Activated CD4-positive, alpha-beta memory T cell treated with anti-CD3 and anti-CD28 coated beads for 36 hours (primary cell): ENCODE data around the gene NUP210L. TPM values are rescaled to one million over a fixed set of nuclear protein-coding genes. Genes with fewer than 3 reads are reported as not detected.
A peak's percentile ranks its signal among the peaks of the same experiment; 100 is the strongest.
"Not testable (repeated sequence)": the region's sequence is repeated elsewhere in the genome, so short reads cannot be mapped to it uniquely, and the experiment has no call there.

Experiments
- CTCF ChIA-PET: fragments of 350-600 bp; sonication (Branson Sonifier 250); formaldehyde crosslinking; loops from one replicate; lab custom pipeline; 2021; ENCODE audit warnings: antibody characterized with exemption, inconsistent platforms; lab: Charles Lee
- POLR2A ChIA-PET: fragments of 350-600 bp; sonication (Branson Sonifier 250); formaldehyde crosslinking; loops from one replicate; lab custom pipeline; 2021; ENCODE audit warnings: antibody characterized with exemption; lab: Charles Lee
- DNase-seq: peaks from one replicate; pipeline ENCODE4 v3.0.0-alpha.2; 2020
- H3K27ac Mint-ChIP-seq: one replicate; pipeline ENCODE4 v1.8.0; 2021; ENCODE audit warnings: mixed read lengths
- H3K27me3 Mint-ChIP-seq: one replicate; pipeline ENCODE4 v1.8.0; 2021; ENCODE audit warnings: mixed read lengths
- H3K36me3 Mint-ChIP-seq: one replicate; pipeline ENCODE4 v1.8.0; 2021; ENCODE audit warnings: mixed read lengths
- H3K4me1 Mint-ChIP-seq: one replicate; pipeline ENCODE4 v1.8.0; 2021; ENCODE audit warnings: low read depth, mixed read lengths
- H3K4me3 Mint-ChIP-seq: one replicate; pipeline ENCODE4 v1.8.0; 2021; ENCODE audit warnings: mild to moderate bottlenecking, mixed read lengths
- H3K9me3 Mint-ChIP-seq: one replicate; pipeline ENCODE4 v1.8.0; 2021; ENCODE audit warnings: mixed read lengths
- intact Hi-C: fragments of 100-400 bp; cut with micrococcal nuclease; formaldehyde crosslinking; loops from one replicate; pipeline ENCODE4 v1.15.1; 2023
- total RNA-seq, 2 experiments: library from RNA; stranded (reverse); gene quantifications; one replicate each; pipeline ENCODE4 v1.2.3, GENCODE V29; 2021

The NUP210L gene
- total RNA-seq, 2 experiments from 2014 or later, result 0.05 to 0.12 TPM

DNA sequence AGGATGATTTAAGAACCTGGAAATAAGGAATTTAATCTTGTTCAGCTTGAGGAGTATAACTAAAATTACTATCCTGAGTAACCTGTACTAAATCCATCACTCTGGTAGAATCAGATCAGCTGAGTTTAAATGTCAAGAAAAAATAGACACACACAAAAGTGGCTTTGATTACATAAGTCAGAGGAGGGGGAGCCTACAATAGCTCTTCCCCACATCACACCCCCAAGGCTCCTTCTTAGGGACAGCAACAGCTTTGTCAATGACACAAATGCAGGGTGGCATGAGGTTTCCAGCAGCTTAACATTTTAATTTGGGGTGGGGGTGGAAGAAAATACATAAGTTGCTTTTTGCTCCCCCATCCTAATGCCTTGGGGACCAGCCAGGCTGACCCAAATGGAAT, 12.6 kb upstream of the NUP210L start:
- Mint-ChIP-seq H3K9me3 (no peaks in the 10 kb centered on the region), H3K27me3 (no peaks in the 10 kb centered on the region), H3K4me3 (no peak overlapping the region), H3K4me1 (peaks cover 57% of the 10 kb centered on the region), H3K36me3 (peaks cover 83% of the 10 kb centered on the region), H3K27ac (no peak overlapping the region)
- CTCF ChIA-PET, result no interaction called here
- no peak for DNase-seq
- POLR2A ChIA-PET, result no interaction called here
- intact Hi-C loops, result no loop called here

DNA sequence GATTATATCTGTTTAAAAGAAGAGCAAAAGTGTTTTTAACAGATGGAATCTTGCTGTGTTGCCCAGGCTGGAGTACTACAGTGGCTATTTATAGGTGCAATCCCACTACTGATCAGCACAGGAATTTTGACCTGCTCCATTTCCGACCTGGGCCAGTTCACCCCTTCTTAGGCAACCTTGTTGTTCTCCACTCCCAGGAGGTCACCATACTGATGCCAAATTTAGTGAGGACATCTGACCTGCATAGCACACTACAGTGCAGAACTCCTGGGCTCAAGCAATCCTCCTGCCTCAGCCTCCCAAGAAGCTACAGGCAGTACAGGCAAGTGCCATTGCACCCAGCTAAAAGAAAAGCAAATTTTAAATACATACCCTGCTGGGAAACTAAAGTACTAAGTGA, 11.3 kb upstream of the NUP210L start:
- DNase-seq, result no peak
- intact Hi-C loops, result no loop called here
- Mint-ChIP-seq H3K9me3 (no peaks in the 10 kb centered on the region), H3K4me3 (no peak overlapping the region), H3K27ac (no peak overlapping the region), H3K4me1 (peaks cover 53% of the 10 kb centered on the region), H3K27me3 (no peaks in the 10 kb centered on the region), H3K36me3 (peaks cover 83% of the 10 kb centered on the region)
- ChIA-PET CTCF (no interaction called here), POLR2A (interaction anchor here (0.6 kb wide), 1 partner anchor 848 kb away, joined by 5 read pairs; no protein-coding TSS in a partner anchor)

DNA sequence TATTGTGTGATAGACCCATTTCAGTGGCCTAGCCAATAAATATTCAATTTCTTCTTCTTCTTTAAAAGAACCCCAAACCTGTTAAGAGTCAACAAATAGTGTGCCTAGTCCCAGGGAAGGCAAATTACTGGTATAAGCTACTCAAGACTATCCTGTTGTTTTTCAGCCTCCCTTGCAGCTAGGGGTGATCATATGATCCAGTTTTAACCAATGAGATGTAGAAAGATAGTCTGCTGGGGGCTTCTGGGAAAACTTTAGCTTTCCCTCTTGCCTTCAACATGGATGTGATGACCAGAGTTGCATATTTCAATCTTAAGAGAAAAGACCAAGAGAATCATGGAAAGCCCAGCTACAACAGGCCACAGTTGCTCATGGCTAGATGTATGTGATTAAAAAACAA, 4.7 kb upstream of the NUP210L start:
- peaks cover 76% of the 10 kb centered on the region for H3K4me1 Mint-ChIP-seq
- POLR2A ChIA-PET, result interaction anchor here (0.6 to 1.1 kb wide), 3 partner anchors 10 to 57 kb away, joined by 3 to 4 read pairs (median 4); no protein-coding TSS in a partner anchor
- H3K27me3 Mint-ChIP-seq, result no peaks in the 10 kb centered on the region
- no peak overlapping the region for H3K27ac Mint-ChIP-seq
- intact Hi-C loops, result loop anchor here (5.0 to 10.0 kb wide), 2 partner anchors 165 to 352 kb away; partner anchors contain the start of gene RPS27
- H3K36me3 Mint-ChIP-seq, result peaks cover 83% of the 10 kb centered on the region
- H3K4me3 Mint-ChIP-seq, result no peak overlapping the region
- H3K9me3 Mint-ChIP-seq, result peaks cover 4% of the 10 kb centered on the region
- DNase-seq, result no peak
- CTCF ChIA-PET, result interaction anchor here (0.8 to 1.6 kb wide), 3 partner anchors 11 to 30 kb away, joined by 3 to 6 read pairs (median 3); no protein-coding TSS in a partner anchor

DNA sequence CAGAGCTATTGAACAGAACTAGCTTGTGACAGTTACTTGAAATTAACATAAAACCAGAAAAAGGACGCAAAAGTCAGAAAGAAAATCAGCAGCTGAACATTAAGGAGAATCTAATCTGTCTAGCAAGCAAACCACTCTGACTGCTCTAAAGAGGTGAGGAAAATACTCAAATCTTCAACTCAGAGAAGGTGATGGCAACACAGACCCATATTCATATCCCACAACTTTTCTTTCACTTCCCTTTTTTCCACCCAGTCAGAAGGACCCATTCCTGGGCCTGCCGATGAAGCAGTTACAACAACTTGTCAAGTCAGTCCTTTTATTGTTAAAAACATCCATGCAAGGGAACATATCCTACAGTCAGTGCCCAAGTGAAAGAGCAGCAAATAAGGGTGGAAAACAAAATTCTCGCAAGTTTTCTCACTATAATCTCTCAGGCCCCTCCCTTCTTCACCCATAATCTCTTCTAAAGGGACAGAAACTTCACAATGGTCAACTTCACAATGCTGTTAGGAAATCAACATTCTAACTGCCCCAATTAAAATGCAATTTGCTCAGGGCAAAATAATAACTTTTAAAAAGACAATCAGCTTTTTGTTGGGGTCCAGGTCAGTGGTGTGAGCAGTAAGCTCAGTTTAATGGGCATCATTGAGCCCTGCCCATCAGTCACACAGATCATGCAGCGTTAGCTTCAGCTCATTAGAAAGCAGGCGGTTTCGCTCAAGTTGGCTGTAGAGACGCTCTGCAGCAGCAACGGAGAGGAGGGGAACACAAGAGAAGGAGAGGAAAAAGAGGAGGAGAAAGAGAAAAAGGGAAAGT, 3.6 kb upstream of the NUP210L start:
- H3K27me3 Mint-ChIP-seq, result no peaks in the 10 kb centered on the region
- H3K27ac Mint-ChIP-seq, result peak overlapping the region; percentile 85
- peaks cover 75% of the 10 kb centered on the region for H3K36me3 Mint-ChIP-seq
- H3K4me3 Mint-ChIP-seq, result peak overlapping the region; percentile 47
- peaks cover 76% of the 10 kb centered on the region for H3K4me1 Mint-ChIP-seq
- no peak for DNase-seq
- CTCF ChIA-PET, result interaction anchor here (0.6 to 2.0 kb wide), 9 partner anchors 12 to 212 kb away, joined by 3 to 9 read pairs (median 3); no protein-coding TSS in a partner anchor
- H3K9me3 Mint-ChIP-seq, result peaks cover 4% of the 10 kb centered on the region
- POLR2A ChIA-PET, result interaction anchor here (0.7 to 2.4 kb wide), 12 partner anchors 9 to 251 kb away, joined by 3 to 21 read pairs (median 4); partner anchors contain the start of gene RPS27
- intact Hi-C loops, result loop anchor here (1.0 to 10.0 kb wide), 4 partner anchors 10 to 351 kb away; partner anchors contain the start of gene RPS27

DNA sequence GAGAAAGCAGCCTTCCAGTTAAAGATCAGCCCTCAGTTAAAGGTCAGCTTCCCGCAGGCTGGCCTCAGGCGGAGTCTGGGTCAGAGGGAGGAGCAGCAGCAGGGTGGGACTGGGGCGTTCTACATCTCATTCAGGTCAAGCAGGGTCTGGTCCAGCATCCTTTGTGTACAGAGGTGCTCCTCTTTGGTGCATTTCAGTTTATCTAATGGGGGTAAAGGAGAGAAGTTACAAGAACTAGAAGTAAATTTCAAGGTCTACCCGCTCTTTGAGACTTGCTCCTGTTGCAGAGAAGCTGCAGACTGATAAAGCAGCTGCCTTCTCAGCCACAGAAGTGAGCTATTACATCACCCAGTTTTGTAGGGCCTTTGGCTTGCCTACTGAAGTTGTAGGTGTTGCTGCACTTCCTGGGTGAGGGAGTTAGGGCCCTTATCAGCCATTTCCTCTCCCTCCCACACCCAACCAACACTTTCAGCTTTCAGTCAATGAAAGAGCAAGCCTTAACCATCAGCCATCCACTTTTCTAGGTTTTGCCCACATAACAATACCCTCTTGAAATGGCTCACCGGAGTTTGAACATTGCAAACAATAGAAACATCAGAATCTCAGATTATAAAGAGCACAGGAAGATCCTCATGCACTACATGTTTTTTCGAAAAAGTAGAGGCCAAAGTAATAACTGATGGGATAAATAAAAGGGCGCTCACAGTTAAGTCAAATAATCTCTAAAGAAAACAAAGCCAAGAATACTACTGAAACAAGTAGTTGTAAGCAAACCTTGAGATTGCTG, 2.8 kb upstream of the NUP210L start:
- intact Hi-C loops, result loop anchor here (1.0 to 10.0 kb wide), 5 partner anchors 9 to 350 kb away; partner anchors contain the start of gene RPS27
- H3K4me3 Mint-ChIP-seq, result peak overlapping the region; percentile 47
- CTCF ChIA-PET, result interaction anchor here (0.6 to 2.0 kb wide), 6 partner anchors 11 to 195 kb away, joined by 3 to 9 read pairs (median 3); no protein-coding TSS in a partner anchor
- H3K36me3 Mint-ChIP-seq, result peaks cover 68% of the 10 kb centered on the region
- peaks cover 4% of the 10 kb centered on the region for H3K9me3 Mint-ChIP-seq
- H3K27me3 Mint-ChIP-seq, result no peaks in the 10 kb centered on the region
- peak overlapping the region; percentile 85 for H3K27ac Mint-ChIP-seq
- POLR2A ChIA-PET, result interaction anchor here (0.5 to 2.4 kb wide), 14 partner anchors 8 to 485 kb away, joined by 3 to 21 read pairs (median 3); partner anchors contain the start of gene RPS27
- H3K4me1 Mint-ChIP-seq, result peaks cover 69% of the 10 kb centered on the region
- DNase-seq, result peak; percentile 83

DNA sequence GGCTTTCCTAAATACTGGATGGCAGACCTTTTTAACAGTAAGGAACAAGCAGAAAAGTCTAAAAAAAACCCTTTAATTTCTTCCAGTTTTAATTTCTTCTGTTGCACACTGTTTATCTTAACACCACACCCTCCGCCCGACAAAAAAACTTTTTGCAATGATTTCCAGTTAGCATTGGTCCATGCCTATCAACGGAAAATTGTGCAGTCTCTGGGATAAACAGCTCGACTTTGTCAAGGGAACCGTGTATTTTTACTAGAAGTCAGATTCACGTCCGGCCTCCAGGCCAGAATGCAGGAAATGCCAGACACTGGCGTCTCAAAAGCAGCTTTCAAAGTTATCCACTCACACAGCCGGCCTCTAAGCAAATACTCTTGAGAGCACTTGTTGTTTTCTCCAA, 378 bp upstream of the NUP210L start:
- H3K27ac Mint-ChIP-seq, result no peak overlapping the region
- CTCF ChIA-PET, result no interaction called here
- peaks cover 4% of the 10 kb centered on the region for H3K9me3 Mint-ChIP-seq
- intact Hi-C loops, result loop anchor here (5.0 to 10.0 kb wide), 2 partner anchors 160 to 348 kb away; partner anchors contain the start of gene RPS27
- DNase-seq, result no peak
- H3K27me3 Mint-ChIP-seq, result no peaks in the 10 kb centered on the region
- peaks cover 44% of the 10 kb centered on the region for H3K36me3 Mint-ChIP-seq
- no peak overlapping the region for H3K4me3 Mint-ChIP-seq
- peaks cover 50% of the 10 kb centered on the region for H3K4me1 Mint-ChIP-seq
- POLR2A ChIA-PET, result no interaction called here

DNA sequence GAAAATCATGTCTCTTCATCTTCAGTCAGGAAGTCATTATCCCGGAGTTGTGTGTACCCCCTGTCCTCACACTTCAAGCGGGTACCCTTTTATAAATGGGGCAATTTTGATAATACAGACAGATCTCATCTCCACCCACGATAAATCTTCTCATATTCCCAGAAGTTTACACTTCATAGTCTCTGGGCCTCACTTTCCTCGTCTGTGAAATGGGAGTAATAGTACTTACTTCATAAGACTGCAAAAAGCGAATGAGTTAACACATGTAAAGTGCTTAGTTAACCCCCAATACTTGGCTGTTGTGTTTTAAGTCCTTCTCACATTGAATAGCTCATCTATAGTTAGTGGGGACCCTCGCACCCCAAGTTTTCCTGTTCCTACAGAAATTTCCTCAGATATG, 820 bp downstream of the NUP210L start:
- no peak for DNase-seq
- Mint-ChIP-seq H3K9me3 (no peaks in the 10 kb centered on the region), H3K27ac (peak overlapping the region; percentile 6), H3K27me3 (no peaks in the 10 kb centered on the region), H3K4me3 (no peak overlapping the region), H3K4me1 (peaks cover 39% of the 10 kb centered on the region), H3K36me3 (peaks cover 33% of the 10 kb centered on the region)
- intact Hi-C loops, result loop anchor here (10.0 kb wide), 1 partner anchor 159 kb away; the partner anchor contains the start of gene RPS27
- POLR2A ChIA-PET, result no interaction called here
- CTCF ChIA-PET, result no interaction called here

DNA sequence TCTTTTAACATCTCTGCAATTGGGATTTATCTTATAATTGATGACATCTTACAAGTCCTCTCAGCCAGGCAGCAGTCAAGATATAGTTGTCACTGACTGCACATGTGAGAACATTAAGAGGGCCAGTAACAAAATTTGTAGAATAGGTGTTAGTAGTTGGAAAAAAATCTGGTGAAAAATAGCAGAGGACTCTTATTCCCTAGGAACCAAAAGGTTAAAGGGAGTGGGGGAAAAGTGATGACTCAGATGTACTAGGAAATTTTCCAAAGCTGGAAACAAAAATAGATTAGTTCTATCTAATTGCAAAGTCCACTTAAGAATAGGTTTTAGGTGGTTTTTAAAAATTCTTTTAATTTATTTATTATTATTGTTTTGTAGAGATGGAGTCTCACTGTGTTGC, 3.6 kb downstream of the NUP210L start:
- intact Hi-C loops, result loop anchor here (10.0 kb wide), 1 partner anchor 157 kb away; the partner anchor contains the start of gene RPS27
- Mint-ChIP-seq H3K4me3 (no peak overlapping the region), H3K27me3 (no peaks in the 10 kb centered on the region), H3K27ac (no peak overlapping the region), H3K36me3 (peaks cover 10% of the 10 kb centered on the region), H3K4me1 (peaks cover 23% of the 10 kb centered on the region), H3K9me3 (no peaks in the 10 kb centered on the region)
- ChIA-PET POLR2A (no interaction called here), CTCF (no interaction called here)
- no peak for DNase-seq

DNA sequence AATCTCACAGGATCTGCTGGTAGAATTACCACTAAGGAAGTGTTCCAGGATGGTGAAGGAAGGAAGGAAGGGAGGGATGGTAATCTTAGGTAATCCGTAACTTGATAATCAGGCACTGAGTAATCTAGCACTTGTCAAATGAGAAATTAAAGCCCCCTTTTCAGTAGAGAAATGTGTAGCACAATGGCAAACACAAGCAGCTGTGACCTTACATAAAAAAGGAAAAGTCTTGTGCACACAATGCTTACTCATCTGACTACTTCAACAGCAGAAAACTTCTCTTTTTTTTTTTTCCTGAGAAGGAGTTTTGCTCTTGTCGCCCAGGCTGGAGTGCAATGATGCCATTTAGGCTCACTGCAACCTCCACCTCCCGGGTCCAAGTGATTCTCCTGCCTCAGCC, 6.1 kb downstream of the NUP210L start:
- Mint-ChIP-seq H3K36me3 (no peaks in the 10 kb centered on the region), H3K4me3 (no peak overlapping the region), H3K4me1 (peaks cover 10% of the 10 kb centered on the region), H3K27me3 (no peaks in the 10 kb centered on the region), H3K27ac (no peak overlapping the region), H3K9me3 (no peaks in the 10 kb centered on the region)
- intact Hi-C loops, result loop anchor here (1.0 kb wide), 1 partner anchor 9 kb away; no protein-coding TSS in a partner anchor
- ChIA-PET POLR2A (interaction anchor here (1.2 to 1.6 kb wide), 2 partner anchors 9 to 13 kb away, joined by 6 read pairs; no protein-coding TSS in a partner anchor), CTCF (no interaction called here)
- DNase-seq, result peak; percentile 20

DNA sequence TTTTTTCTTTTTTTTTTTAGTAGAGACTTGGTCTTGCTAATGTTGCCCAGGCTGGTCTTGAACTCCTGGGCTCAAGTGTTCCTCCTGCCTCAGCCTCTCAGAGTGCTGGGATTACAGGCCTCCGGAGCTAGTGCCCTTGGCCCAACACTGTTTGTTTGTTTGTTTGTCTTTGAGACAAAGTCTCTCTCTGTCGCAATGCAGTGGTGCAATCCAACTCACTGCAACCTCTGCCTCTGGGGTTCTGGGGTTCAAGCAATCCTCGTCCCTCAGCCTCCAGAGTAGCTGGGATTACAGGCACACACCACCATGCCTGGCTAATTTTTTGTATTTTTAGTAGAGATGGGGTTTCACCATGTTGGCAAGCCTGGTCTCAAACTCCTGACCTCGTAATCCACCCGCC, 7.4 kb downstream of the NUP210L start:
- intact Hi-C loops, DNase-seq, H3K4me3 Mint-ChIP-seq, H3K9me3 Mint-ChIP-seq, H3K36me3 Mint-ChIP-seq, H3K27ac Mint-ChIP-seq, POLR2A ChIA-PET, H3K27me3 Mint-ChIP-seq: not testable (repeated sequence)
- peaks cover 10% of the 10 kb centered on the region for H3K4me1 Mint-ChIP-seq
- CTCF ChIA-PET, result interaction anchor here (1.0 to 1.2 kb wide), 3 partner anchors 17 to 24 kb away, joined by 3 read pairs; no protein-coding TSS in a partner anchor

DNA sequence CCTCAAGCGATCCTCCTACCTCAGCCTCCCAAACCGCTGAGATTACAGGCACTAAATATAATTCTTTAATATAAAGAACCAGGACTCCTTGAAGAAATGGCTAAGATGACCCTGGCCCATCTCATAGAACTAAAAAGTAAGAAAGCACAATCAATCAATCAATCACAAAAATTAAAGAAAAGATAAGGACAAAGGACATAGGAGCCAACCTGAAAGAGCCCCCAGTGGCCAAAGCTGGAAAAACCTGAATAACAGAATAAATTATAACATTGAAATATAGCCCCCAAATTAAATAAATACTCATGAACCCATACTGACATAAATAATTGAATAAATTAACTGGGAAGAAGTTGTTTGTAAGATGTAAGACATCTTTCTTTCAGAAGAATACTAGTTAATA, 8.9 kb downstream of the NUP210L start:
- DNase-seq, result no peak
- POLR2A ChIA-PET, result no interaction called here
- no peak overlapping the region for H3K27ac Mint-ChIP-seq
- H3K4me3 Mint-ChIP-seq, result no peak overlapping the region
- H3K27me3 Mint-ChIP-seq, result no peaks in the 10 kb centered on the region
- H3K4me1 Mint-ChIP-seq, result peaks cover 10% of the 10 kb centered on the region
- intact Hi-C loops, result no loop called here
- CTCF ChIA-PET, result interaction anchor here (1.0 to 1.5 kb wide), 5 partner anchors 12 to 53 kb away, joined by 3 to 6 read pairs (median 4); no protein-coding TSS in a partner anchor
- H3K9me3 Mint-ChIP-seq, result no peaks in the 10 kb centered on the region
- H3K36me3 Mint-ChIP-seq, result no peaks in the 10 kb centered on the region
